Psoas muscle (tissue), 8 donors: ENCODE results near the gene JMJD1C. TPM values are rescaled to one million over a fixed set of nuclear protein-coding genes. Genes with fewer than 3 reads are reported as not detected.

Experiments
- ATAC-seq, 4 donors: fragments of 200-7000 bp; cut with Tn5 transposase; one replicate each; pipeline ENCODE4 v1.9.1; 2020; ENCODE audit warnings: moderate library complexity in 3 of 4, mild to moderate bottlenecking in 2 of 4
- DNase-seq, 2 donors: peaks; one replicate each; pipeline ENCODE4 v3.0.0-alpha.2; 2020
- H3K27ac ChIP-seq: fragments of 200-600 bp; one replicate; pipeline ENCODE4 v1.8.0; 2022
- H3K27me3 ChIP-seq, 3 donors: fragments of 200-600 bp in 1 of 3; one replicate each; pipeline versions ENCODE4 v1.6.1 to v1.8.0; 2013 to 2022; ENCODE audit warnings: low read length in 2 of 3, mild to moderate bottlenecking in 2 of 3, moderate library complexity in 1 of 3; ENCODE audit not compliant: insufficient read depth in 3 of 3
- H3K36me3 ChIP-seq, 2 donors: fragments of 200-600 bp in 1 of 2; one replicate each; pipeline versions ENCODE4 v1.6.1 to v1.8.0; 2013 to 2022; ENCODE audit warnings: low read depth in 1 of 2, mild to moderate bottlenecking in 1 of 2, moderate library complexity in 1 of 2; ENCODE audit not compliant: insufficient read depth in 1 of 2
- H3K4me1 ChIP-seq: fragments of 200-600 bp; one replicate; pipeline ENCODE4 v1.8.0; 2022
- H3K4me3 ChIP-seq: fragments of 200-600 bp; one replicate; pipeline ENCODE4 v1.8.0; 2022; ENCODE audit warnings: mild to moderate bottlenecking
- H3K9me3 ChIP-seq: fragments of 200-600 bp; one replicate; pipeline ENCODE4 v1.8.0; 2022
- CTCF ChIP-seq: fragments of 200-600 bp; IDR thresholded peaks from one replicate; pipeline ENCODE4 v1.8.0; 2022; ENCODE audit warnings: antibody characterized with exemption
- WGBS, 3 donors: extraction: QIAGEN DNeasy Blood & Tissue Kit; methylation state at CpG; one replicate each; pipeline versions ENCODE4 v1.1.6 to v1.1.7; 2013; 5-methylcytosine and 5-hydroxymethylcytosine counted together
- intact Hi-C, 2 donors: fragments of 100-400 bp; cut with DNase I; formaldehyde crosslinking; loops; one replicate each; pipeline versions ENCODE4 v1.11.0 to v1.14.2; 2022
- polyA plus RNA-seq, 3 donors: library from polyadenylated mRNA; stranded (reverse); fragments of 200-250 nt; gene quantifications; one replicate each; pipeline ENCODE4 v1.2.3, GENCODE V29; 2013
- total RNA-seq, 4 donors: library from RNA; stranded (reverse); fragmentation: NEBNext Ultra II Directional in 2 of 4; extraction: Animal tissue kit (Norgen Biotek cat#: 25700) in 2 of 4; gene quantifications; one replicate each; pipeline versions ENCODE4 v1.2.1 to v1.2.4, GENCODE V29; 2021 to 2023
- donor health status: healthy with polysubstance abuse.
- donor health status: DM: no; HTN: no; CAD: no; lungs with moderate emphysema.
- donor health status: Bipolar disorder and iron deficiency.
- donor health status: healthy.
- donor health status: DM: yes; HTN: yes; CAD: no.
- donor health status: DM: no; HTN: no; CAD: no.
- donor health status: DM: no; HTN: no; CAD: no.
- donor health status: DM: yes; HTN: yes; CAD: no.

The JMJD1C gene
- total and polyA plus RNA-seq, 7 donors = 17.5 to 74.4 (median 28.8) TPM

- Histone ChIP-seq H3K4me3 (no peak overlapping the region), H3K36me3 (peaks cover 10 to 87% of the 10 kb centered on the region in 2 donors), H3K27ac (no peak overlapping the region), H3K4me1 (peaks cover 12% of the 10 kb centered on the region), H3K27me3 (no peaks in the 10 kb centered on the region), H3K9me3 (no peaks in the 10 kb centered on the region)
- ATAC-seq = no peak
- DNase-seq = no peak
- intact Hi-C loops = loop anchor here (5.0 to 10.0 kb wide), 3 partner anchors 458 to 646 kb away; no protein-coding TSS in a partner anchor
- no peak for TF ChIP-seq CTCF
- WGBS, 3 donors = 63 to 78% (median 69%) methylated on average over 2 of the region's 2 CpGs
These were observed 296.8 kb downstream of the JMJD1C start for GRCh38 chr10:63168821-63169462.

GRCh38 chr10:63166742-63167258, 299.0 kb downstream of the JMJD1C start:
- Histone ChIP-seq H3K9me3 (no peaks in the 10 kb centered on the region), H3K27ac (no peak overlapping the region), H3K4me3 (no peak overlapping the region), H3K4me1 (peaks cover 12% of the 10 kb centered on the region), H3K27me3 (no peaks in the 10 kb centered on the region), H3K36me3 (peaks cover 10 to 72% of the 10 kb centered on the region in 2 donors)
- WGBS, 3 donors = 10 to 19% (median 14%) methylated on average over 3 of the region's 3 CpGs
- peak; percentile 65 to 84 (median 76) for ATAC-seq
- intact Hi-C loops = loop anchor here (2.0 to 10.0 kb wide), 4 partner anchors 461 to 648 kb away; no protein-coding TSS in a partner anchor
- no peak for DNase-seq
- TF ChIP-seq CTCF = peak; percentile 79

- H3K27ac ChIP-seq = no peak overlapping the region
- intact Hi-C loops = loop anchor here (5.0 to 10.0 kb wide), 3 partner anchors 462 to 650 kb away; no protein-coding TSS in a partner anchor
- no peak for TF ChIP-seq CTCF
- H3K4me1 ChIP-seq = peaks cover 12% of the 10 kb centered on the region
- ATAC-seq (no peak), DNase-seq (no peak)
- peaks cover 8 to 59% of the 10 kb centered on the region in 2 donors for H3K36me3 ChIP-seq
- 96 to 97% (median 97%) methylated on average over 7 of the region's 7 CpGs for WGBS, 3 donors
- no peaks in the 10 kb centered on the region for H3K9me3 ChIP-seq
- H3K4me3 ChIP-seq = no peak overlapping the region
- no peaks in the 10 kb centered on the region for H3K27me3 ChIP-seq
These were observed 300.5 kb downstream of the JMJD1C start for GRCh38 chr10:63165249-63165648.

GRCh38 chr10:63164166-63164623, 301.6 kb downstream of the JMJD1C start:
- no peak for DNase-seq
- intact Hi-C loops = loop anchor here in 1 of 2 donors (10.0 kb wide), 1 partner anchor 651 kb away; no protein-coding TSS in a partner anchor
- no peak for TF ChIP-seq CTCF
- ATAC-seq = peak in 2 of 4 donors; percentile 17 to 47
- WGBS, 3 donors = 58 to 75% (median 61%) methylated on average over 2 of the region's 2 CpGs
- peaks cover 12% of the 10 kb centered on the region for H3K4me1 ChIP-seq
- H3K27me3 ChIP-seq = no peaks in the 10 kb centered on the region
- H3K36me3 ChIP-seq = peaks cover 7 to 50% of the 10 kb centered on the region in 2 donors
- no peak overlapping the region for H3K4me3 ChIP-seq
- H3K27ac ChIP-seq = no peak overlapping the region
- H3K9me3 ChIP-seq = no peaks in the 10 kb centered on the region
